Testis (tissue), 2 donors: ENCODE data around the gene CDH4.

Experiments
- CTCF ChIP-seq, 3 experiments: fragments of 450-650 bp in 2 of 3; fragments of 200-600 bp in 1 of 3; sonication (generic) in 1 of 3; IDR thresholded peaks; one replicate each; pipeline ENCODE4 v1.5.1; 2016 to 2019; ENCODE audit warnings: antibody characterized with exemption in 3 of 3, mild to moderate bottlenecking in 2 of 3, moderate library complexity in 1 of 3
- POLR2A ChIP-seq: fragments of 450-650 bp; IDR thresholded peaks from one replicate; pipeline ENCODE4 v1.6.1; 2017; ENCODE audit warnings: antibody characterized with exemption, mild to moderate bottlenecking, moderate library complexity

GRCh38 chr20:61849376-61849775 lies 597.3 kb downstream of the CDH4 start:
- TF ChIP-seq POLR2A (no peak), CTCF (IDR thresholded peaks at IDR 0.05) (no peak)
